ENCODE data around the gene TBC1D1. TPM values are rescaled to one million over a fixed set of nuclear protein-coding genes. Genes with fewer than 3 reads are reported as not detected.

TBC1D1 gene
- total RNA-seq, 1 donor from 2014 or later: 92.7 TPM

DNA sequence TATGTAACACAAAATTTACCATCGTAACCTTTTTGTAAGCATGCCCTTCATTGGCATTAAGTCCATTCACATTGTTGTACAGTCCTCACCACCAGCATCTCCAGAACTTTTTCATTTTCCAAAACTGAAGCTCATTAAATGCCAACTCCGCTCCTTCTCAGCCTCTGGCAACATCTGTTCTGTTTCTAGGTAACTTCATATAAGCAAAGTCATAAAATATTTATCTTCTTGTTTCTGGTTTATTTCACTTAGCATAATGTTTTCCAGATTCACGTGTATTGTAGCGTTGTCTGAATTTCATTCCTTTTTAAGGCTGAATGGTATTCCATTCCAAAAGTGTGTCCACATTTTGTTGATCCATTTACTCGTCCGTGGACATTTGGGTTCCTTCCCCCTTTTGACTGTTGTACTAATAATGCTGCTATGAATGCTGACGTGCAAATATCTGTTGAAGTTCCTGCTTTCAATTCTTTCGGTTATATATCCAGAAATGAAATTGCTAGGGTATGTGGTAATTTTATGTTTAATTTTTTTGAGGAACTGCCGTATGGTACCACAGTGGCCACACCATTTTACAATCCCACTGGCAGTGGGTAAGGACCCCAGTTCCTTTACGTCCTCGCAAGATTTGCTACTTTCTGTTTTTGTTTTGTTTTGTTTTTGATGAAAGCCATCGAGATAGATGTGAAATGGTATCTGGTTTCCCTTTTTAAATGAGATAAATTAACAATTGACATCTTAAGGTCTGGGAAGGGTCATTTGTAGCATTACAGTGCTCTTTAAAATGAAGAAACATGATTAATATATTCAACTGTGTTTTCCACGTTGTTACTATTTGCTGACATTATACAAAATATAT is 132.7 kb downstream of the TBC1D1 start:
- no peaks in the 10 kb centered on the region for H3K4me1 Mint-ChIP-seq (ENCODE audit: low read depth)
- DNase-seq (ENCODE audit: low spot score): no peak
- TF ChIP-seq, protein P1, sequence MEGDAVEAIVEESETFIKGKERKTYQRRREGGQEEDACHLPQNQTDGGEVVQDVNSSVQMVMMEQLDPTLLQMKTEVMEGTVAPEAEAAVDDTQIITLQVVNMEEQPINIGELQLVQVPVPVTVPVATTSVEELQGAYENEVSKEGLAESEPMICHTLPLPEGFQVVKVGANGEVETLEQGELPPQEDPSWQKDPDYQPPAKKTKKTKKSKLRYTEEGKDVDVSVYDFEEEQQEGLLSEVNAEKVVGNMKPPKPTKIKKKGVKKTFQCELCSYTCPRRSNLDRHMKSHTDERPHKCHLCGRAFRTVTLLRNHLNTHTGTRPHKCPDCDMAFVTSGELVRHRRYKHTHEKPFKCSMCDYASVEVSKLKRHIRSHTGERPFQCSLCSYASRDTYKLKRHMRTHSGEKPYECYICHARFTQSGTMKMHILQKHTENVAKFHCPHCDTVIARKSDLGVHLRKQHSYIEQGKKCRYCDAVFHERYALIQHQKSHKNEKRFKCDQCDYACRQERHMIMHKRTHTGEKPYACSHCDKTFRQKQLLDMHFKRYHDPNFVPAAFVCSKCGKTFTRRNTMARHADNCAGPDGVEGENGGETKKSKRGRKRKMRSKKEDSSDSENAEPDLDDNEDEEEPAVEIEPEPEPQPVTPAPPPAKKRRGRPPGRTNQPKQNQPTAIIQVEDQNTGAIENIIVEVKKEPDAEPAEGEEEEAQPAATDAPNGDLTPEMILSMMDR (IDR thresholded peaks at IDR 0.05): no peak
- no peak overlapping the region for H3K4me3 Mint-ChIP-seq (ENCODE audit: unreplicated experiment)
- no peaks in the 10 kb centered on the region for H3K9me3 Mint-ChIP-seq (ENCODE audit: low read depth)
- peaks cover 21% of the 10 kb centered on the region for H3K36me3 Mint-ChIP-seq (ENCODE audit: low read depth)
- no peak overlapping the region for H3K27ac Mint-ChIP-seq (ENCODE audit: unreplicated experiment)
- no peaks in the 10 kb centered on the region for H3K27me3 Mint-ChIP-seq (ENCODE audit: low read depth)

DNA sequence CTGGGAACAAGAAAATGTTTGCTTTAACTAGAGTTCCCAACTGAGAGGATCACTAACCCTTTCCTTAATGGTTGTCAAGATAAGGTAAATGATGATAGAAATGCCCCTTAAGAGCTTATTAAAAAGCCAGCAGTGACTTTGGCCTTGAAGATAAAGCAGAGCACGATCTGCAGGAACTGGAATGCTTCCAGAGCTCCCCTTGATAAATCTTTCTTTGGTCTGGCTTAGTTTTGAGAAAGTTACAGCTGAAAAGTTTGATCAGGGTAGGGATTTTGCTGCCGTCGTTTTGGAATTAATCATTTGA is 133.3 kb downstream of the TBC1D1 start:
- H3K27ac Mint-ChIP-seq (ENCODE audit: unreplicated experiment): no peak overlapping the region

DNA sequence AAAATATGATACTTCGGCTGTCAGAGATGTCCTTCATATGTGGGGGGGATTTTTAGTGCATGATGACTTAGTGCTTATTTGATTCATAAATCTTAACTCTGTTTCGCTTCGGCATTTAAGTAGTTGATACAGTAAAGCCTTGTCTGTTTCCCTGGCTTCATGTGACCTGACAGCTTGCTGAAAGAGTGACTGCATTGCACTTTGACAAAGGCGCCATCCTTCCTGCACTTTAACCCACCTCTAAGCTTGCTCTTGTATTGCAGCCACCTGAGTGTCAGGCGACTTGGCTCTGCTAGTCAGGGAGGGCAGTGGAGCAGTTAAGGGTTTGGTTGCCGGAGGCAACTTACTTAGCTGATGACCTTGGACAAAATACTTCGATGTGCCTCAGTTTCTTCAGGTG is 134.8 kb downstream of the TBC1D1 start:
- H3K9me3 Mint-ChIP-seq (ENCODE audit: low read depth): no peaks in the 10 kb centered on the region
- H3K27me3 Mint-ChIP-seq (ENCODE audit: low read depth): no peaks in the 10 kb centered on the region
- H3K4me3 Mint-ChIP-seq (ENCODE audit: unreplicated experiment): no peak overlapping the region
- TF ChIP-seq, protein P1 (IDR thresholded peaks at IDR 0.05): no peak
- no peak overlapping the region for H3K27ac Mint-ChIP-seq (ENCODE audit: unreplicated experiment)
- H3K4me1 Mint-ChIP-seq (ENCODE audit: low read depth): no peaks in the 10 kb centered on the region
- DNase-seq (ENCODE audit: low spot score): no peak
- H3K36me3 Mint-ChIP-seq (ENCODE audit: low read depth): peaks cover 33% of the 10 kb centered on the region

More for the DNA sequence above, 133.3 kb downstream of the TBC1D1 start:
- no peaks in the 10 kb centered on the region for H3K27me3 Mint-ChIP-seq (ENCODE audit: low read depth)
- H3K4me3 Mint-ChIP-seq (ENCODE audit: unreplicated experiment): no peak overlapping the region
- TF ChIP-seq, protein P1 (IDR thresholded peaks at IDR 0.05): no peak
- no peaks in the 10 kb centered on the region for H3K4me1 Mint-ChIP-seq (ENCODE audit: low read depth)
- H3K36me3 Mint-ChIP-seq (ENCODE audit: low read depth): peaks cover 25% of the 10 kb centered on the region
- no peaks in the 10 kb centered on the region for H3K9me3 Mint-ChIP-seq (ENCODE audit: low read depth)
- no peak for DNase-seq (ENCODE audit: low spot score)

DNA sequence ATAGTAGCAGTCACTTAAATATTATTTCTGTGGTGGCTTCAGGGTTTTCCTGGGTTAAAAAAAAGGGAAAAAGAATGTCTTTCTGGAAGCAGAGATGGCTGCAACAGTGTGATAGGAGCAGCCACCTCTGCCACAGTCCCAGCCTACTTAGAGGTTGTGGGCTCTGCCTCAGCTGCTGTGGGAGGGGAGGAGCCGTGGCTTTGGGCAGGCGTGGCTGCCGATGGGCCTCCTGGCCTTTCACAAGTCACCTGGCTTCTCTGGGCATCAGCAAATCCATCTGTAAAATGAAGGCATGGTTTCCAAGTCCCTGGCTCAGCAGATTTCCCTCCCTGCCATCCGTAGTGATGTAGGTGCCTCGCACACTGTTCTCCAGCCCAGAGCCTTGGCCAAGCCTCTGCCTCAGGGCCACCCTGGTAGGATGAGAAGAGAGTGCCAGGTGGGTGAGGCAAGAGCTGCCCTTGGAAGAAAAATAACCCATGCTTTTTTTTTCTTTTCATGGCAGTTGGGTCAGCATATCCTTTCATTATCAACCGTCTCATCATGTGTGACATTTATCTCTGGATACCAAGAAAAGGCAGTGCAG is 135.4 kb downstream of the TBC1D1 start:
- no peak overlapping the region for H3K4me3 Mint-ChIP-seq (ENCODE audit: unreplicated experiment)
- H3K27me3 Mint-ChIP-seq (ENCODE audit: low read depth): no peaks in the 10 kb centered on the region
- DNase-seq (ENCODE audit: low spot score): no peak
- TF ChIP-seq, protein P1 (IDR thresholded peaks at IDR 0.05): no peak
- no peaks in the 10 kb centered on the region for H3K4me1 Mint-ChIP-seq (ENCODE audit: low read depth)
- H3K9me3 Mint-ChIP-seq (ENCODE audit: low read depth): no peaks in the 10 kb centered on the region
- peaks cover 29% of the 10 kb centered on the region for H3K36me3 Mint-ChIP-seq (ENCODE audit: low read depth)
- no peak overlapping the region for H3K27ac Mint-ChIP-seq (ENCODE audit: unreplicated experiment)

DNA sequence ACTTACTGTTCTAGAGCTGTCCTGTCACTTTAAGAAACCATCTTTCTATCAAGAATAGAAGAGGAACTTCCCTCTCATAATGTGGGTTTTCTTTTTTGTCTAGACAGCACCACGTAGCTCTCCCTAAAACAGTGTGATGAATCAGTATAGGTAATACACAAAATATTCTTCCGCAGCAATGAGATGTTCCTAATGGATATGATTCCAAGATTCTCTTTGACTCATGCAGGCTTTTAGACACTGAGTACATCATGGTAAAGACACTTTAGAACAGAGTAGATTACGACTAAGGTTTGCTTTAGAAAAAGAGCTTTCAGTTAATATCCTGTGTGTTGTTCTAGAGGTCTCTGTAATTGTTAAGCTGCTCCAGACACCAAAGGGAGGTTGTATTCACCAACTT is 139.1 kb downstream of the TBC1D1 start:
- Mint-ChIP-seq H3K36me3 (ENCODE audit: low read depth) (peaks cover 18% of the 10 kb centered on the region), H3K4me1 (ENCODE audit: low read depth) (peaks cover under 1% of the 10 kb centered on the region), H3K9me3 (ENCODE audit: low read depth) (peaks cover 2% of the 10 kb centered on the region), H3K27me3 (ENCODE audit: low read depth) (no peaks in the 10 kb centered on the region), H3K27ac (ENCODE audit: unreplicated experiment) (no peak overlapping the region), H3K4me3 (ENCODE audit: unreplicated experiment) (no peak overlapping the region)
- TF ChIP-seq, protein P1 (IDR thresholded peaks at IDR 0.05): no peak
- DNase-seq (ENCODE audit: low spot score): no peak
